Measurements from ENCODE around the gene STXBP2.

DNA sequence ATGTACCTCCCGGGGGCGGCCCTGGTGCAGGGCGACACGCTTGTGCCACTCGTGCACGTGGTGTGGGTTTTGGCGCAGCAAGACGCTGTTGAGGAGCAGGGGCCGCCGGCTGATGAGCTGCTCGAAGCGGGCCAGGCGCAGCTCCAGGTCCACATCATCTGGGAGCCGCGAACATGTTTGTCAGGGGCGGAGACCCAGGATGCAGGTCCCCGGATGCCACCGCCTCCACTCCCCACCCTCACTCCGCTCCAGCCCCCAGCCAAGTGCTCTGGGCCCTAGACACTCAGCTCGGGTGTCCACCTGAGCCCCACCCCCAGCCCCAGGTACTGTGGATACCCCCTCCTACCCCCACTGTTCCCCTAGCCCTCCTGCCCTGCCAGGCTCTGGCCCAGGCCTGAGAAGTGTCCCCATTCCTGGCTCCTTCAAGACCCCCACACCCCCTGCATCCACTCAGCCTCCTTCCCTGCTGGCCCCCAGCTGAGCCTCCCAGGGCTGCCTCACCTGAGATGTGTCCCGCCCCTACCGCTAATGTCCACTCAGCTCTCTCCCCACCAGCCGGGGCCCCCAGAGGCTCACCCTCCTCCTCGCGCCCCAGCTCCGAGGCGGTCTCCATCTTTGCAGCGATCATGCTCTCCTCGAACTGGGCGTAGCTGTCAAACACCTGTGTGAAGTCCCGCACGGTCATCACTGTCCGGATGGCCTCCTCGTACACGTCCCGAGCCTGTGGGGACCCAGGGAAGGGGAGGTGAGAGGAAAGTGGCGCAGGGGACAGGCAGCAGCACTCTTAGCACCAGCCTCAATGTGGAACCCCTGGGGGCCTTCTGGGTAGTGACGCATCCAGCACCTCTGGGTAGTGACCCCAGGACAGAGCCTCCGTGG is 12.9 kb upstream of the STXBP2 start:
- TF ChIP-seq, protein P1, sequence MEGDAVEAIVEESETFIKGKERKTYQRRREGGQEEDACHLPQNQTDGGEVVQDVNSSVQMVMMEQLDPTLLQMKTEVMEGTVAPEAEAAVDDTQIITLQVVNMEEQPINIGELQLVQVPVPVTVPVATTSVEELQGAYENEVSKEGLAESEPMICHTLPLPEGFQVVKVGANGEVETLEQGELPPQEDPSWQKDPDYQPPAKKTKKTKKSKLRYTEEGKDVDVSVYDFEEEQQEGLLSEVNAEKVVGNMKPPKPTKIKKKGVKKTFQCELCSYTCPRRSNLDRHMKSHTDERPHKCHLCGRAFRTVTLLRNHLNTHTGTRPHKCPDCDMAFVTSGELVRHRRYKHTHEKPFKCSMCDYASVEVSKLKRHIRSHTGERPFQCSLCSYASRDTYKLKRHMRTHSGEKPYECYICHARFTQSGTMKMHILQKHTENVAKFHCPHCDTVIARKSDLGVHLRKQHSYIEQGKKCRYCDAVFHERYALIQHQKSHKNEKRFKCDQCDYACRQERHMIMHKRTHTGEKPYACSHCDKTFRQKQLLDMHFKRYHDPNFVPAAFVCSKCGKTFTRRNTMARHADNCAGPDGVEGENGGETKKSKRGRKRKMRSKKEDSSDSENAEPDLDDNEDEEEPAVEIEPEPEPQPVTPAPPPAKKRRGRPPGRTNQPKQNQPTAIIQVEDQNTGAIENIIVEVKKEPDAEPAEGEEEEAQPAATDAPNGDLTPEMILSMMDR (conservative IDR thresholded peaks at IDR 0.05 in 1 of 2, IDR thresholded peaks at IDR 0.05 in 1 of 2; ENCODE audit: extremely low read depth in 1 of 2, insufficient read depth in 1 of 2, low read depth in 1 of 2, low read length in 2 of 2): no peak
- TF ChIP-seq EZH2 (IDR thresholded peaks at IDR 0.05; ENCODE audit: borderline replicate concordance, low read length): no peak
